Hair follicular keratinocyte (primary cell): ENCODE data around the gene SERHL2. TPM values are rescaled to one million over a fixed set of nuclear protein-coding genes. Genes with fewer than 3 reads are reported as not detected.

ENCODE experiments used
- total RNA-seq: library from RNA; depleted of rRNA; stranded (reverse); fragments of >200 nt; gene quantifications from 2 replicates; pipeline ENCODE4 v1.2.3, GENCODE V29; 2015

Gene SERHL2
- total RNA-seq, result 1.4 and 2.3 TPM in 2 replicates

DNA sequence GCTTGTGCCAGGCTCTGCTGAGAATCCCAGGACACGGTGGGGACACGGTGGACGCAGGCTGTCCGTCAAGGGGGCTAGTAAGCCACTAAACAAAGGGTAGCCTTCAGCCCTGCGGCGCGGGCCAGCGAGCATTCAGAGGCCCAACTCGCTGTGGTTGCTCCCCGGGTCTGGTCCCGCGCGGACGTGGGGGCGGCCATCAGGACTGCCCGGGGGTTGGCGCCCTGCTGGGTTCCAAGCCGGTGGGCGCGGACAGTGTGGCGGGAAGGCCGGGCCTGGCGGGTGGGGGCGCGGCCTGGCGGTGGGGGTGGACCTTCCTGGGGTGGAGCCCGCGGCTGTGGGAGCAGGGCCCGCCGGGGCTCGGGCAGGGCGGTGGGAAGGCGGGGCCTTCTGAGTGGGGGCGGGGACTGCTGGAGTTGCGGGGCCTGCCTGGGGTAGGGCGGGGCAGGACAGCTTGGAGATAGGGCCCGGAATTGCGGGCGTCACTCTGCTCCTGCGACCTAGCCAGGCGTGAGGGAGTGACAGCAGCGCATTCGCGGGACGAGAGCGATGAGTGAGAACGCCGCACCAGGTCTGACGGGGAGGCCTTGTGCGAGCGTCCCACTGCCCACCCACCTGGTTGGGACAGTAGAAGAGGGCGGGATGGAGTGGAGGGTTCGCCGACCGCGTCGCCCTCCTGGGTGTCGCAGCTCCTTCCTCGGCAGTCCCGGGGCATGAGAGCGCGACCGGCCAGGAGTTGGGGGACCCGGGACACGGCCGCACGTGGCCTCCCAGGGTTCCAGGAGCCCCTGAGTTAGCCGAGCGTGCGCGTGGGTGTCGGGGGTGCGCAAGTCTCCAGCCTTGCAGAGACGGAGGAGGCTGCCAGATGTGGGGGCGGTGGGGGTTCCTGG, at the start of gene SERHL2:
Gene SERHL2 (plus strand): TSS at position 482 of the 887 bp plus-strand sequence. CDS start 65 bp downstream, at position 547.

GRCh38 chr22:42519525-42520401, 34.0 kb upstream of the SERHL2 start, which contains the start of gene RRP7A:
TSS of gene RRP7A (minus strand) at chr22:42519796. CDS start at chr22:42519786, 10 bp downstream.

GRCh38 chr22:42614312-42615091, 60.7 kb downstream of the SERHL2 start, which contains the start of gene POLDIP3:
TSS of gene POLDIP3 (minus strand) at chr22:42614883. CDS start at chr22:42614857, 26 bp downstream.

Other genes starting within 250 kb of the SERHL2 start
- gene NFAM1, start 121.6 kb upstream of the SERHL2 start, total RNA-seq, result 0.08 TPM in 1 of 2 replicates, not detected in the other
- gene RRP7A, start 34.2 kb upstream of the SERHL2 start, total RNA-seq, result 26.3 and 52.1 TPM in 2 replicates
- 22.5 and 28.9 TPM in 2 replicates for gene POLDIP3, start 60.9 kb downstream of the SERHL2 start, total RNA-seq
- gene ATP5MGL, start 86.6 kb downstream of the SERHL2 start, total RNA-seq, result not detected in 2 replicates
- gene CYB5R3, start 95.4 kb downstream of the SERHL2 start, total RNA-seq, result 97.3 and 111 TPM in 2 replicates
- gene A4GALT, start 166.9 kb downstream of the SERHL2 start, total RNA-seq, result 5.4 and 9.9 TPM in 2 replicates